MCF 10A (cell line): ENCODE data around the gene PHLDB2. TPM values are rescaled to one million over a fixed set of nuclear protein-coding genes. Genes with fewer than 3 reads are reported as not detected.
A peak's percentile ranks its signal among the peaks of the same experiment; 100 is the strongest.

ENCODE experiments used
- BruUV-seq: library from RNA; stranded (reverse); fragments of 400-500 nt; replicated peaks from 2 replicates; lab custom pipeline; 2021; lab: Mats Ljungman, UMichigan
- CTCF ChIA-PET: fragments of 300-600 bp; sonication (Branson Sonifier 250); formaldehyde crosslinking; extraction: SDS; loops from one replicate; lab custom pipeline; 2021; ENCODE audit warnings: antibody characterized with exemption, inconsistent platforms; lab: Yijun Ruan, JAX
- POLR2A ChIA-PET: fragments of 300-600, 350-650 bp; sonication (Branson Sonifier 250); formaldehyde crosslinking; extraction: SDS; loops from one replicate; lab custom pipeline; 2020; ENCODE audit warnings: antibody characterized with exemption, inconsistent platforms; lab: Yijun Ruan, JAX
- DNase-seq: peaks from one replicate; pipeline ENCODE4 v3.0.0-alpha.2; 2018; ENCODE audit not compliant: unreplicated experiment
- H3K27ac Mint-ChIP-seq: one replicate; pipeline ENCODE4 v1.8.0; 2022; ENCODE audit warnings: mild to moderate bottlenecking, low read depth, mixed read lengths; ENCODE audit not compliant: unreplicated experiment
- H3K27me3 Mint-ChIP-seq: one replicate; pipeline ENCODE4 v1.8.0; 2022; ENCODE audit warnings: mixed read lengths; ENCODE audit not compliant: insufficient read depth, unreplicated experiment
- H3K36me3 Mint-ChIP-seq: one replicate; pipeline ENCODE4 v1.8.0; 2022; ENCODE audit warnings: mild to moderate bottlenecking, moderate library complexity, mixed read lengths; ENCODE audit not compliant: insufficient read depth, unreplicated experiment
- H3K4me1 Mint-ChIP-seq: one replicate; pipeline ENCODE4 v1.8.0; 2022; ENCODE audit warnings: mixed read lengths; ENCODE audit not compliant: insufficient read depth, unreplicated experiment
- H3K4me3 Mint-ChIP-seq: one replicate; pipeline ENCODE4 v1.8.0; 2022; ENCODE audit warnings: mild to moderate bottlenecking, moderate library complexity, mixed read lengths; ENCODE audit not compliant: unreplicated experiment
- H3K9me3 Mint-ChIP-seq: one replicate; pipeline ENCODE4 v1.8.0; 2022; ENCODE audit warnings: mixed read lengths; ENCODE audit not compliant: unreplicated experiment
- CTCF ChIP-seq: fragments of 200-600 bp; IDR thresholded peaks from one replicate; pipeline ENCODE4 v1.8.0; 2022; ENCODE audit warnings: antibody characterized with exemption, mild to moderate bottlenecking; ENCODE audit not compliant: unreplicated experiment
- intact Hi-C: fragments of 100-400 bp; cut with micrococcal nuclease; formaldehyde crosslinking; loops from 2 replicates; pipeline ENCODE4 v1.14.1; 2022
- total RNA-seq: library from RNA; stranded (reverse); gene quantifications from 2 replicates; pipeline ENCODE4 v1.2.3, GENCODE V29; 2022

PHLDB2 gene
- total RNA-seq, 1 experiment from 2014 or later, result 109 TPM

DNA sequence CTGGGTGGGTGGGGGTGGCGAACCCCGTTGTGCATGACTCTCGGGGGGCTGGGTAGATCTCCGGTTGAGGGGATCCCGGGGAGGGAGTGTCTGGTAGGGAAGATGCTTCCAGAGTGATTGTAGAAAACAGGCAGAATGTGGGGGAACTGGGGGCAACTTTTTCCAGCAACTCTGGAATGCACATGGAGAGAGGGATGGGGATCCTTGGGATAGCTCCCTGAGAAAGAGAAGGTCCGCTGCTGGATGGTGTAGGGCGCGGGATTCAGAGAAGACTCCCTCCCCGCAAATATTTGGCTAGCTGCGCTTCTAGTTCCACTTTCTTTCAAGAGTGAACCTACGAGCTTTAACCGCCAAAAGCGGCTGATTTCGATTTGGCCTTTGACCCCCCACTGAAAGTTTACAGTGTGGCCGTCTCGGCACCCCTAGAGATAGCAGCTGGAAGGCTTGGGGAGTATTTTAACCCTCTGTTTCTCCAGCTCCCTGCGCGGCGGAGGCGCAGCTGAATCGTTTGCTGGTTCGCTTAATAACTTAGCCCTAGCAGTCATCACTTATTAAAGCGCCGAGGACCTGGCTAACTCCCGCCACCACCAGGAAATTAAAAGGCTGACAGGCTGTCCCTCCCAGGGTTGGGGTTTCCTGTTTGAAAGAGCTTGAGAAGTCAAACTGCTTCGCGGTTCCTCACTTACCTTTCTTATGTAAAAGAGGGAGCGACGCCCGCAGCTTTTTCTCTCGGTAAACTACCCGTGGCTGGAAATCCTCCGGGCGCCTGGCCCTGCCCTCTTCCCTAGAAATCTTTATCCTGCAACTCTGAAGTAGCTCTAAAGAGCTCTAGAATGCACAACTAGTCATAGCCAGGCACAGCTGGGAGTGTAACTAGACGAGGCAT is 1.2 kb downstream of the PHLDB2 start:
- no peaks in the 10 kb centered on the region for H3K27me3 Mint-ChIP-seq
- POLR2A ChIA-PET, result interaction anchor here (0.6 to 11.3 kb wide), 49 partner anchors 8 to 1158 kb away, joined by 3 to 245 read pairs (median 5); partner anchors contain the start of genes ABHD10 and ZBED2
- TF ChIP-seq CTCF, result peak; percentile 61
- CTCF ChIA-PET, result interaction anchor here (0.5 to 12.6 kb wide), 53 partner anchors 12 to 282 kb away, joined by 3 to 371 read pairs (median 5); partner anchors contain the start of genes ABHD10 and ZBED2
- H3K9me3 Mint-ChIP-seq, result no peaks in the 10 kb centered on the region
- peaks cover 8% of the 10 kb centered on the region for H3K36me3 Mint-ChIP-seq
- peaks cover 50% of the 10 kb centered on the region for H3K4me1 Mint-ChIP-seq
- H3K27ac Mint-ChIP-seq, result peak overlapping the region; percentile 94
- H3K4me3 Mint-ChIP-seq, result peak overlapping the region; percentile 98
- BruUV-seq, result TSS peak; percentile 78
- DNase-seq, result peak; percentile 93
- intact Hi-C loops, result loop anchor here (1.0 to 5.0 kb wide), 6 partner anchors 57 to 283 kb away; no protein-coding TSS in a partner anchor

- peak overlapping the region; percentile 94 for H3K27ac Mint-ChIP-seq
- BruUV-seq, result no TSS peak
- no peaks in the 10 kb centered on the region for H3K9me3 Mint-ChIP-seq
- no peak for DNase-seq
- POLR2A ChIA-PET, result interaction anchor here (0.7 to 11.3 kb wide), 18 partner anchors 10 to 279 kb away, joined by 3 to 245 read pairs (median 18); partner anchors contain the start of gene ABHD10
- TF ChIP-seq CTCF, result no peak
- peak overlapping the region; percentile 98 for H3K4me3 Mint-ChIP-seq
- H3K4me1 Mint-ChIP-seq, result peaks cover 54% of the 10 kb centered on the region
- H3K36me3 Mint-ChIP-seq, result peaks cover 8% of the 10 kb centered on the region
- CTCF ChIA-PET, result interaction anchor here (0.5 to 12.6 kb wide), 21 partner anchors 11 to 876 kb away, joined by 3 to 371 read pairs (median 9); partner anchors contain the start of gene ABHD10
- no peaks in the 10 kb centered on the region for H3K27me3 Mint-ChIP-seq
- intact Hi-C loops, result loop anchor here (5.0 kb wide), 1 partner anchor 284 kb away; no protein-coding TSS in a partner anchor
Measured at GRCh38 chr3:111861391-111861790, 2.3 kb downstream of the PHLDB2 start.

GRCh38 chr3:111862415-111862814 is 3.4 kb downstream of the PHLDB2 start:
- BruUV-seq, result no TSS peak
- no peaks in the 10 kb centered on the region for H3K9me3 Mint-ChIP-seq
- DNase-seq, result no peak
- peaks cover 53% of the 10 kb centered on the region for H3K4me1 Mint-ChIP-seq
- no peaks in the 10 kb centered on the region for H3K27me3 Mint-ChIP-seq
- peak overlapping the region; percentile 94 for H3K27ac Mint-ChIP-seq
- peaks cover 8% of the 10 kb centered on the region for H3K36me3 Mint-ChIP-seq
- CTCF ChIA-PET, result interaction anchor here (0.5 to 12.6 kb wide), 7 partner anchors 53 to 284 kb away, joined by 3 to 371 read pairs (median 34); no protein-coding TSS in a partner anchor
- peak overlapping the region; percentile 98 for H3K4me3 Mint-ChIP-seq
- intact Hi-C loops, result loop anchor here (5.0 kb wide), 1 partner anchor 285 kb away; no protein-coding TSS in a partner anchor
- TF ChIP-seq CTCF, result no peak
- POLR2A ChIA-PET, result interaction anchor here (0.8 to 11.3 kb wide), 8 partner anchors 12 to 142 kb away, joined by 3 to 245 read pairs (median 50); no protein-coding TSS in a partner anchor
